Stomach (tissue), 9 donors: ENCODE measurements around the gene ELMO1. TPM values are rescaled to one million over a fixed set of nuclear protein-coding genes. Genes with fewer than 3 reads are reported as not detected.

Experiments used
- DNase-seq, 2 donors: peaks; one replicate each; pipeline versions ENCODE4 v3.0.0 to v3.0.0-alpha.2; 2013 to 2019
- H3K27ac ChIP-seq, 5 donors: fragments of 200-600 bp in 4 of 5; sonication (generic) in 4 of 5; one replicate each; pipeline ENCODE4 v1.5.1; 2013 to 2019; ENCODE audit warnings: mild to moderate bottlenecking in 1 of 5, moderate library complexity in 1 of 5
- H3K27me3 ChIP-seq, 3 donors: fragments of 200-600 bp; sonication (generic); one replicate each; pipeline ENCODE4 v1.5.1; 2017 to 2019; ENCODE audit warnings: mixed run types in 1 of 3
- H3K36me3 ChIP-seq, 4 donors: fragments of 200-600 bp; sonication (generic); 1 replicate in 3 of 4; 2 replicates in 1 of 4; pipeline ENCODE4 v1.5.1; 2016 to 2019
- H3K4me1 ChIP-seq, 4 donors: fragments of 200-600 bp; sonication (generic); one replicate each; pipeline ENCODE4 v1.5.1; 2016 to 2019
- H3K4me3 ChIP-seq, 4 donors: fragments of 200-600 bp; sonication (generic) in 3 of 4; one replicate each; pipeline ENCODE4 v1.5.1; 2016 to 2019; ENCODE audit warnings: mild to moderate bottlenecking in 1 of 4
- H3K9me3 ChIP-seq, 4 donors: fragments of 200-600 bp; sonication (generic); one replicate each; pipeline ENCODE4 v1.5.1; 2016 to 2019
- EP300 ChIP-seq: sonication (generic); formaldehyde crosslinking; IDR thresholded peaks from one replicate; pipeline ENCODE4 v1.6.1; 2017; ENCODE audit warnings: antibody characterized with exemption
- POLR2A ChIP-seq, 4 donors: fragments of 450-650 bp; IDR thresholded peaks; one replicate each; pipeline ENCODE4 v1.6.1; 2016; ENCODE audit warnings: antibody characterized with exemption in 4 of 4, control low read depth in 2 of 4, mild to moderate bottlenecking in 1 of 4, moderate library complexity in 1 of 4
- POLR2AphosphoS5 ChIP-seq, 3 donors: sonication (generic); formaldehyde crosslinking; IDR thresholded peaks; one replicate each; pipeline ENCODE4 v1.6.1; 2016; ENCODE audit warnings: antibody characterized with exemption in 3 of 3
- WGBS, 5 donors: extraction: QIAGEN DNeasy Blood & Tissue Kit in 3 of 5; methylation state at CpG; one replicate each; pipeline versions ENCODE4 v1.1.5 to v1.1.7; 2013 to 2018; 5-methylcytosine and 5-hydroxymethylcytosine counted together
- intact Hi-C: fragments of 100-400 bp; cut with DNase I; formaldehyde crosslinking; loops from one replicate; pipeline ENCODE4 v1.15.1; 2023; ENCODE audit warnings: low total_unique reads
- polyA plus RNA-seq, 3 donors: library from polyadenylated mRNA; stranded (reverse); fragments of 200-250 nt; gene quantifications; one replicate each; pipeline ENCODE4 v1.2.3, GENCODE V29; 2013
- total RNA-seq, 5 donors: library from RNA; depleted of rRNA; stranded (reverse); fragments of >200 nt; gene quantifications; one replicate each; pipeline versions ENCODE4 v1.1.0 to v1.2.3, GENCODE V29; 2014 to 2016
- TF ChIP-seq, protein P1 (sequence below), 7 experiments: fragments of 450-650 bp in 4 of 7; fragments of 200-600 bp in 3 of 7; sonication (generic) in 3 of 7; IDR thresholded peaks; one replicate each; pipeline ENCODE4 v1.5.1; 2016 to 2019; ENCODE audit warnings: antibody characterized with exemption in 7 of 7, control low read depth in 2 of 7, mild to moderate bottlenecking in 1 of 7
- donor health status: healthy with polysubstance abuse.
- donor health status: Bipolar disorder and iron deficiency.
- donor health status: healthy.

ELMO1 gene
- total and polyA plus RNA-seq, 8 donors: 4.1 to 117 (median 44.8) TPM

GRCh38 chr7:36852017-36852416, 596.6 kb downstream of the ELMO1 start:
- intact Hi-C loops: no loop called here
- H3K4me3 ChIP-seq: no peak overlapping the region
- peaks cover 0 to 16% (median 14%) of the 10 kb centered on the region in 4 donors for H3K9me3 ChIP-seq
- no peak for TF ChIP-seq POLR2AphosphoS5 (IDR thresholded peaks at IDR 0.05)
- TF ChIP-seq EP300: no peak
- TF ChIP-seq POLR2A (IDR thresholded peaks at IDR 0.05): no peak
- TF ChIP-seq, protein P1, sequence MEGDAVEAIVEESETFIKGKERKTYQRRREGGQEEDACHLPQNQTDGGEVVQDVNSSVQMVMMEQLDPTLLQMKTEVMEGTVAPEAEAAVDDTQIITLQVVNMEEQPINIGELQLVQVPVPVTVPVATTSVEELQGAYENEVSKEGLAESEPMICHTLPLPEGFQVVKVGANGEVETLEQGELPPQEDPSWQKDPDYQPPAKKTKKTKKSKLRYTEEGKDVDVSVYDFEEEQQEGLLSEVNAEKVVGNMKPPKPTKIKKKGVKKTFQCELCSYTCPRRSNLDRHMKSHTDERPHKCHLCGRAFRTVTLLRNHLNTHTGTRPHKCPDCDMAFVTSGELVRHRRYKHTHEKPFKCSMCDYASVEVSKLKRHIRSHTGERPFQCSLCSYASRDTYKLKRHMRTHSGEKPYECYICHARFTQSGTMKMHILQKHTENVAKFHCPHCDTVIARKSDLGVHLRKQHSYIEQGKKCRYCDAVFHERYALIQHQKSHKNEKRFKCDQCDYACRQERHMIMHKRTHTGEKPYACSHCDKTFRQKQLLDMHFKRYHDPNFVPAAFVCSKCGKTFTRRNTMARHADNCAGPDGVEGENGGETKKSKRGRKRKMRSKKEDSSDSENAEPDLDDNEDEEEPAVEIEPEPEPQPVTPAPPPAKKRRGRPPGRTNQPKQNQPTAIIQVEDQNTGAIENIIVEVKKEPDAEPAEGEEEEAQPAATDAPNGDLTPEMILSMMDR (IDR thresholded peaks at IDR 0.05): no peak
- H3K27ac ChIP-seq: no peak overlapping the region
- H3K36me3 ChIP-seq: peaks cover 0 to 28% (median 18%) of the 10 kb centered on the region in 4 donors
- H3K27me3 ChIP-seq: no peaks in the 10 kb centered on the region
- no peak for DNase-seq
- no peaks in the 10 kb centered on the region for H3K4me1 ChIP-seq
- 58 to 76% (median 68%) methylated on average over 5 of the region's 5 CpGs for WGBS, 5 donors

- WGBS, 5 donors: 64 to 83% (median 78%) methylated on average over 3 of the region's 3 CpGs
- intact Hi-C loops: no loop called here
These were observed 597.3 kb downstream of the ELMO1 start for GRCh38 chr7:36851382-36851781.

GRCh38 chr7:36847946-36848345, 600.7 kb downstream of the ELMO1 start:
- no peak overlapping the region for H3K27ac ChIP-seq
- DNase-seq: no peak
- no peaks in the 10 kb centered on the region for H3K4me1 ChIP-seq
- H3K36me3 ChIP-seq: no peaks in the 10 kb centered on the region
- H3K27me3 ChIP-seq: no peaks in the 10 kb centered on the region
- no peak for TF ChIP-seq POLR2AphosphoS5 (IDR thresholded peaks at IDR 0.05)
- no peak for TF ChIP-seq EP300
- TF ChIP-seq, protein P1 (IDR thresholded peaks at IDR 0.05): no peak
- no peak for TF ChIP-seq POLR2A (IDR thresholded peaks at IDR 0.05)
- no peak overlapping the region for H3K4me3 ChIP-seq
- peaks cover 0 to 17% (median 15%) of the 10 kb centered on the region in 4 donors for H3K9me3 ChIP-seq
- WGBS, 5 donors: 90 to 92% (median 92%) methylated on average over 4 of the region's 4 CpGs
- intact Hi-C loops: no loop called here

More at GRCh38 chr7:36851382-36851781, 597.3 kb downstream of the ELMO1 start:
- H3K36me3 ChIP-seq: peaks cover 0 to 25% (median 18%) of the 10 kb centered on the region in 4 donors
- no peak overlapping the region for H3K4me3 ChIP-seq
- H3K4me1 ChIP-seq: no peaks in the 10 kb centered on the region
- DNase-seq: no peak
- peaks cover 0 to 17% (median 15%) of the 10 kb centered on the region in 4 donors for H3K9me3 ChIP-seq
- TF ChIP-seq EP300: no peak
- TF ChIP-seq, protein P1 (IDR thresholded peaks at IDR 0.05): no peak
- no peaks in the 10 kb centered on the region for H3K27me3 ChIP-seq
- H3K27ac ChIP-seq: no peak overlapping the region

DNA sequence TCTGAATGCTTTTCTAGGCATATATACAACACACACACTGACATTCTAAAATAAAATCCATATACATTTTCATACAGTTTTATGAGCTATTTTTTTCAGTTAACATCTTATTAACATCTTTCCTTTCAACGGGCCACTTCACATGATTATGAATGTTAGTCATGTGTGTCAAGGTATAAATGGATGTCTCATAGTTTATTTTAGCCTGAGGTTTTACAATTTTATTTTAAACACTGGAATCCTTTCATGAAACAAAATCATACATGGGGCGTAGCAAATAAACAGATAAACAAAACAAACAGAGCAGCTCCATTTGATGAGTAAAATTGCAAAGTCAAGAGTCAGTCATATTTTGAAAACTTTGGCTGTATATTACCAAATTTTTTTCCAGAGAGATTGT, 604.3 kb downstream of the ELMO1 start:
- Histone ChIP-seq H3K27me3 (no peaks in the 10 kb centered on the region), H3K4me3 (no peak overlapping the region), H3K36me3 (no peaks in the 10 kb centered on the region), H3K27ac (no peak overlapping the region), H3K4me1 (no peaks in the 10 kb centered on the region), H3K9me3 (peaks cover 0 to 17% (median 15%) of the 10 kb centered on the region in 4 donors)
- intact Hi-C loops: no loop called here
- no peak for DNase-seq
- TF ChIP-seq POLR2A (IDR thresholded peaks at IDR 0.05) (no peak), EP300 (no peak), POLR2AphosphoS5 (IDR thresholded peaks at IDR 0.05) (no peak)
- TF ChIP-seq, protein P1 (IDR thresholded peaks at IDR 0.05): no peak
- WGBS, 5 donors: 61 to 76% (median 64%) methylated on average over 2 of the region's 2 CpGs
